Liver (tissue), 3 donors: ENCODE data around the gene REEP1.

Experiments
- HNF4G ChIP-seq: IDR thresholded peaks from 2 replicates; pipeline ENCODE4 v1.6.1; 2016; ENCODE audit warnings: antibody characterized with exemption
- NR2F2 ChIP-seq: IDR thresholded peaks from 2 replicates; pipeline ENCODE4 v1.6.1; 2016; ENCODE audit warnings: antibody characterized with exemption
- RAD21 ChIP-seq, 2 donors: IDR thresholded peaks; 2 replicates each; pipeline ENCODE4 v1.6.1; 2016; ENCODE audit warnings: antibody characterized with exemption in 2 of 2, mild to moderate bottlenecking in 2 of 2
- TF ChIP-seq, protein P1 (sequence below): fragments of 150-350 bp; IDR thresholded peaks from 2 replicates; pipeline ENCODE4 v1.5.1; 2017; ENCODE audit warnings: improper control_type of control experiment, low read depth, low read length; ENCODE audit not compliant: missing input control
- TF ChIP-seq, protein P2 (sequence below): IDR thresholded peaks from 2 replicates; pipeline ENCODE4 v1.6.1; 2016; ENCODE audit warnings: antibody characterized with exemption, mild to moderate bottlenecking
- TF ChIP-seq, protein P3 (sequence below): IDR thresholded peaks from 2 replicates; pipeline ENCODE4 v1.6.1; 2016; ENCODE audit warnings: antibody characterized with exemption
- TF ChIP-seq, protein P4 (sequence below): IDR thresholded peaks from 2 replicates; pipeline ENCODE4 v1.6.1; 2016; ENCODE audit warnings: antibody characterized with exemption
- donor health status: healthy.
- donor health status: healthy.

DNA sequence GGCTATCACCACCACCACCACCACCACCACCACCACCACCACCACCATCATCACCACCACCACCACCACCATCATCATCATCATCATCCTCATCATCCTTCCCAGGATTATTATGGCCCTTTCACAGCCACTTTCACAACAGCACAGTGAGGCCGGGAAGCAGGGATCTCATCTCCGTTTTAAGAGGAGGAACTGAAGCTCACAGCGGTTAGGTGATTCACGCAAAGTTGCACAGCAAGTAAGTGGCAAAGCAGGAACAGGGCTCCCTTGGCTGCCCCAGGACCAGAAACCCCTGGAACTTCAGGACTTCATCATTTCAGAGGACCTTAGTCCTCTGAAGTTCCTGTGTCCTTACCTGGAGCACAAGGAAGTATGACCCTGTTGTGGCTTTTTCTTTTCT is 111.4 kb downstream of the REEP1 start:
- TF ChIP-seq HNF4G (no peak), NR2F2 (no peak), RAD21 (IDR thresholded peaks at IDR 0.05) (no peak)
- TF ChIP-seq, protein P1, sequence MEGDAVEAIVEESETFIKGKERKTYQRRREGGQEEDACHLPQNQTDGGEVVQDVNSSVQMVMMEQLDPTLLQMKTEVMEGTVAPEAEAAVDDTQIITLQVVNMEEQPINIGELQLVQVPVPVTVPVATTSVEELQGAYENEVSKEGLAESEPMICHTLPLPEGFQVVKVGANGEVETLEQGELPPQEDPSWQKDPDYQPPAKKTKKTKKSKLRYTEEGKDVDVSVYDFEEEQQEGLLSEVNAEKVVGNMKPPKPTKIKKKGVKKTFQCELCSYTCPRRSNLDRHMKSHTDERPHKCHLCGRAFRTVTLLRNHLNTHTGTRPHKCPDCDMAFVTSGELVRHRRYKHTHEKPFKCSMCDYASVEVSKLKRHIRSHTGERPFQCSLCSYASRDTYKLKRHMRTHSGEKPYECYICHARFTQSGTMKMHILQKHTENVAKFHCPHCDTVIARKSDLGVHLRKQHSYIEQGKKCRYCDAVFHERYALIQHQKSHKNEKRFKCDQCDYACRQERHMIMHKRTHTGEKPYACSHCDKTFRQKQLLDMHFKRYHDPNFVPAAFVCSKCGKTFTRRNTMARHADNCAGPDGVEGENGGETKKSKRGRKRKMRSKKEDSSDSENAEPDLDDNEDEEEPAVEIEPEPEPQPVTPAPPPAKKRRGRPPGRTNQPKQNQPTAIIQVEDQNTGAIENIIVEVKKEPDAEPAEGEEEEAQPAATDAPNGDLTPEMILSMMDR = no peak
- TF ChIP-seq, protein P2, sequence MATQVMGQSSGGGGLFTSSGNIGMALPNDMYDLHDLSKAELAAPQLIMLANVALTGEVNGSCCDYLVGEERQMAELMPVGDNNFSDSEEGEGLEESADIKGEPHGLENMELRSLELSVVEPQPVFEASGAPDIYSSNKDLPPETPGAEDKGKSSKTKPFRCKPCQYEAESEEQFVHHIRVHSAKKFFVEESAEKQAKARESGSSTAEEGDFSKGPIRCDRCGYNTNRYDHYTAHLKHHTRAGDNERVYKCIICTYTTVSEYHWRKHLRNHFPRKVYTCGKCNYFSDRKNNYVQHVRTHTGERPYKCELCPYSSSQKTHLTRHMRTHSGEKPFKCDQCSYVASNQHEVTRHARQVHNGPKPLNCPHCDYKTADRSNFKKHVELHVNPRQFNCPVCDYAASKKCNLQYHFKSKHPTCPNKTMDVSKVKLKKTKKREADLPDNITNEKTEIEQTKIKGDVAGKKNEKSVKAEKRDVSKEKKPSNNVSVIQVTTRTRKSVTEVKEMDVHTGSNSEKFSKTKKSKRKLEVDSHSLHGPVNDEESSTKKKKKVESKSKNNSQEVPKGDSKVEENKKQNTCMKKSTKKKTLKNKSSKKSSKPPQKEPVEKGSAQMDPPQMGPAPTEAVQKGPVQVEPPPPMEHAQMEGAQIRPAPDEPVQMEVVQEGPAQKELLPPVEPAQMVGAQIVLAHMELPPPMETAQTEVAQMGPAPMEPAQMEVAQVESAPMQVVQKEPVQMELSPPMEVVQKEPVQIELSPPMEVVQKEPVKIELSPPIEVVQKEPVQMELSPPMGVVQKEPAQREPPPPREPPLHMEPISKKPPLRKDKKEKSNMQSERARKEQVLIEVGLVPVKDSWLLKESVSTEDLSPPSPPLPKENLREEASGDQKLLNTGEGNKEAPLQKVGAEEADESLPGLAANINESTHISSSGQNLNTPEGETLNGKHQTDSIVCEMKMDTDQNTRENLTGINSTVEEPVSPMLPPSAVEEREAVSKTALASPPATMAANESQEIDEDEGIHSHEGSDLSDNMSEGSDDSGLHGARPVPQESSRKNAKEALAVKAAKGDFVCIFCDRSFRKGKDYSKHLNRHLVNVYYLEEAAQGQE = no peak
- TF ChIP-seq, protein P3, sequence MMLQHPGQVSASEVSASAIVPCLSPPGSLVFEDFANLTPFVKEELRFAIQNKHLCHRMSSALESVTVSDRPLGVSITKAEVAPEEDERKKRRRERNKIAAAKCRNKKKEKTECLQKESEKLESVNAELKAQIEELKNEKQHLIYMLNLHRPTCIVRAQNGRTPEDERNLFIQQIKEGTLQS = no peak
- TF ChIP-seq, protein P4, sequence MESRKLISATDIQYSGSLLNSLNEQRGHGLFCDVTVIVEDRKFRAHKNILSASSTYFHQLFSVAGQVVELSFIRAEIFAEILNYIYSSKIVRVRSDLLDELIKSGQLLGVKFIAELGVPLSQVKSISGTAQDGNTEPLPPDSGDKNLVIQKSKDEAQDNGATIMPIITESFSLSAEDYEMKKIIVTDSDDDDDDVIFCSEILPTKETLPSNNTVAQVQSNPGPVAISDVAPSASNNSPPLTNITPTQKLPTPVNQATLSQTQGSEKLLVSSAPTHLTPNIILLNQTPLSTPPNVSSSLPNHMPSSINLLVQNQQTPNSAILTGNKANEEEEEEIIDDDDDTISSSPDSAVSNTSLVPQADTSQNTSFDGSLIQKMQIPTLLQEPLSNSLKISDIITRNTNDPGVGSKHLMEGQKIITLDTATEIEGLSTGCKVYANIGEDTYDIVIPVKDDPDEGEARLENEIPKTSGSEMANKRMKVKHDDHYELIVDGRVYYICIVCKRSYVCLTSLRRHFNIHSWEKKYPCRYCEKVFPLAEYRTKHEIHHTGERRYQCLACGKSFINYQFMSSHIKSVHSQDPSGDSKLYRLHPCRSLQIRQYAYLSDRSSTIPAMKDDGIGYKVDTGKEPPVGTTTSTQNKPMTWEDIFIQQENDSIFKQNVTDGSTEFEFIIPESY = no peak
